ENCODE measurements around the gene NGLY1. TPM values are rescaled to one million over a fixed set of nuclear protein-coding genes. Genes with fewer than 3 reads are reported as not detected.

NGLY1 gene
- total and polyA plus RNA-seq, 9 of the 15 experiments (the other 6 are each of a cell fraction or from before 2014, with no cell fraction given), result 52.2 to 124 (median 87.6) TPM

DNA sequence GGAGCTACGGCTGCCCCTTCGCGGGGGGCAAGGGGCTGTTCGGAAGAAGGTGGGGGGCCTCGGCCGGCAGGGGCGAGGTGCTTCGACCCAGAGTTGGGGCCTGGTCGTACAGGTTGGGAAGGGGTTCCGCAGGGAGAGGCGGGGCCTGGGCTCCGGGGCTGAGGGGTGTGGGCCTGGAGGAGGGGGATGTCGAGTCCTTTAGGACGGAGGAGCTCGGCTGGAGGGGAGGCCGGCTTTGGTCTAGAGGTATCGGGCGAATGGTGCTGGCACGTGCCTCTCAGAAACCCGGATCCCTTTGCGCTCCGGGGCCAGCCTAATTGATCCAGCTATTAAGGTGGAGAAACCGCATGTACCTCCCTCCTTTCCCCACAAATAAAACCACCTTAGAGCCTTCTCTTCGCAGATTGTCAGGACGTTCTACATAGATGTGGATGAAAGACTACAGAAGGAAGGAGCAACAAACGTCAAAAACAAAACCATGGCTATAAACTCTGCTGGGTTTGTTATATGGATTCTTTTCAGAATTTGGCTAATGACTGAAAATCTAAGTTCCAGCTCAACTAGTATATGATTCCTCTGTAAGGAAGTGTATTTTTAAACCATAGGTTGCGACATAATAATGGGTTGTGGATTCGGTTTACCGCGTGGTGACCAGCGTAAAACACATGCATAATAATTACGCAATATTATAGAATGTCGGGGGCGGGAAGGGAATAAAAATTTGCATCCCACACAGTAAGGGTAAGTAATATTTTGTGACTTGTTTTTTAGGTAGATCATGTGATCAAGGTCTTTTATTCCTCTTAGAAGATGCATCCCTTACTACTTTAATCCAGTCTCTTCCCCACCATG lies 644 bp upstream of the NGLY1 start (continued):
- TF ChIP-seq RAD51 (IDR thresholded peaks at IDR 0.05; ENCODE audit: borderline replicate concordance, low read depth) (peak; percentile 41; the same call in 1 of the 2 replicates), ZNF589 (CRISPR knock-in tag; IDR thresholded peaks at IDR 0.05; ENCODE audit: low read depth) (no peak), PCBP2 (IDR thresholded peaks at IDR 0.05; ENCODE audit: low read depth, low read length, poor library complexity, severe bottlenecking) (no peak), RNF2 (IDR thresholded peaks at IDR 0.05) (peak; percentile 58; the same call in 1 of the 2 replicates), ZNF124 (CRISPR knock-in tag; IDR thresholded peaks at IDR 0.05) (no peak), PHF8 (IDR thresholded peaks at IDR 0.05; ENCODE audit: borderline replicate concordance, low read length) (peak; percentile 61), JUN (IDR thresholded peaks at IDR 0.05; ENCODE audit: borderline replicate concordance, low read depth, low read length) (no peak), JUN (CRISPR knock-in tag; IDR thresholded peaks at IDR 0.05; ENCODE audit: borderline replicate concordance) (no peak), SRSF3 (IDR thresholded peaks at IDR 0.05; ENCODE audit: insufficient read depth, low read length) (no peak), ZBTB43 (CRISPR knock-in tag; IDR thresholded peaks at IDR 0.05) (peak; percentile 56; the same call in 1 of the 2 replicates), CHD4 (IDR thresholded peaks at IDR 0.05; ENCODE audit: insufficient read depth, insufficient replicate concordance, low read depth, low read length, poor library complexity, severe bottlenecking) (no peak), PML (IDR thresholded peaks at IDR 0.05; ENCODE audit: low read length) (0 out of 2 replicates have a peak, but pooled peaks have one; percentile 9), MAZ (CRISPR knock-in tag; conservative IDR thresholded peaks at IDR 0.05 in 1 of 2, IDR thresholded peaks at IDR 0.05 in 1 of 2) (peak in 1 of 2 experiments; percentile 30; a peak in 1 of 4 replicates), DMBX1 (CRISPR knock-in tag; IDR thresholded peaks at IDR 0.05; ENCODE audit: borderline replicate concordance) (no peak), THRA (IDR thresholded peaks at IDR 0.05) (no peak)
- TF ChIP-seq, protein P1, sequence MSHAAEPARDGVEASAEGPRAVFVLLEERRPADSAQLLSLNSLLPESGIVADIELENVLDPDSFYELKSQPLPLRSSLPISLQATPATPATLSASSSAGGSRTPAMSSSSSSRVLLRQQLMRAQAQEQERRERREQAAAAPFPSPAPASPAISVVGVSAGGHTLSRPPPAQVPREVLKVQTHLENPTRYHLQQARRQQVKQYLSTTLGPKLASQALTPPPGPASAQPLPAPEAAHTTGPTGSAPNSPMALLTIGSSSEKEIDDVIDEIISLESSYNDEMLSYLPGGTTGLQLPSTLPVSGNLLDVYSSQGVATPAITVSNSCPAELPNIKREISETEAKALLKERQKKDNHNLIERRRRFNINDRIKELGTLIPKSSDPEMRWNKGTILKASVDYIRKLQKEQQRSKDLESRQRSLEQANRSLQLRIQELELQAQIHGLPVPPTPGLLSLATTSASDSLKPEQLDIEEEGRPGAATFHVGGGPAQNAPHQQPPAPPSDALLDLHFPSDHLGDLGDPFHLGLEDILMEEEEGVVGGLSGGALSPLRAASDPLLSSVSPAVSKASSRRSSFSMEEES (CRISPR knock-in tag; IDR thresholded peaks at IDR 0.05), result peak; percentile 91
- TF ChIP-seq, protein P2, sequence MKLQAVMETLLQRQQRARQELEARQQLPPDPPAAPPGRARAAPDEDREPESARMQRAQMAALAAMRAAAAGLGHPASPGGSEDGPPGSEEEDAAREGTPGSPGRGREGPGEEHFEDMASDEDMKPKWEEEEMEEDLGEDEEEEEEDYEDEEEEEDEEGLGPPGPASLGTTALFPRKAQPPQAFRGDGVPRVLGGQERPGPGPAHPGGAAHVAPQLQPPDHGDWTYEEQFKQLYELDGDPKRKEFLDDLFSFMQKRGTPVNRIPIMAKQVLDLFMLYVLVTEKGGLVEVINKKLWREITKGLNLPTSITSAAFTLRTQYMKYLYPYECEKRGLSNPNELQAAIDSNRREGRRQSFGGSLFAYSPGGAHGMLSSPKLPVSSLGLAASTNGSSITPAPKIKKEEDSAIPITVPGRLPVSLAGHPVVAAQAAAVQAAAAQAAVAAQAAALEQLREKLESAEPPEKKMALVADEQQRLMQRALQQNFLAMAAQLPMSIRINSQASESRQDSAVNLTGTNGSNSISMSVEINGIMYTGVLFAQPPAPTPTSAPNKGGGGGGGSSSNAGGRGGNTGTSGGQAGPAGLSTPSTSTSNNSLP (IDR thresholded peaks at IDR 0.05; ENCODE audit: borderline replicate concordance, low read depth, low read length), result peak; percentile 59; the same call in 1 of the 2 replicates
